AG04450 (cell line): ENCODE results near the gene NFIB. TPM values are rescaled to one million over a fixed set of nuclear protein-coding genes. Genes with fewer than 3 reads are reported as not detected.

Experiments
- CTCF ChIA-PET: fragments of 300-600, 350-600 bp; formaldehyde crosslinking; extraction: SDS; loops from one replicate; lab custom pipeline; 2022; ENCODE audit warnings: antibody characterized with exemption, inconsistent platforms; lab: Charles Lee
- POLR2A ChIA-PET: fragments of 350-600 bp; formaldehyde crosslinking; extraction: SDS; loops from one replicate; lab custom pipeline; 2021; ENCODE audit warnings: antibody characterized with exemption, inconsistent platforms; lab: Yijun Ruan, JAX
- DNase-seq: peaks from one replicate; pipeline ENCODE4 v3.0.0-alpha.2; 2011; ENCODE audit warnings: low read depth, low spot score
- H3K27ac ChIP-seq: one replicate; pipeline ENCODE4 v1.5.1; 2012; ENCODE audit warnings: low read depth, low read length, control low read depth
- H3K27me3 ChIP-seq: one replicate; pipeline ENCODE4 v1.6.0; 2012; ENCODE audit warnings: low read length; ENCODE audit not compliant: control insufficient read depth, insufficient read depth
- H3K4me3 ChIP-seq: 2 replicates; pipeline ENCODE4 v1.5.1; 2011; ENCODE audit warnings: mild to moderate bottlenecking, low read depth, low read length, control low read depth
- H3K9me3 ChIP-seq: 2 replicates; pipeline ENCODE4 v1.5.1; 2012; ENCODE audit warnings: low read length; ENCODE audit not compliant: control insufficient read depth, insufficient read depth
- CTCF ChIP-seq: IDR thresholded peaks from 2 replicates; pipeline ENCODE4 v1.5.1; 2011; ENCODE audit warnings: low read depth, low read length, control low read depth, inconsistent platforms
- polyA plus RNA-seq: library from polyadenylated mRNA; depleted of rRNA; stranded (reverse); fragments of >200 nt; gene quantifications from 2 replicates; pipeline ENCODE4 v1.2.3, GENCODE V29; 2011

The NFIB gene
- polyA plus RNA-seq, 1 experiment: 2.2 TPM

GRCh38 chr9:14180960-14181537 lies 132.9 kb downstream of the NFIB start:
- ChIA-PET CTCF (no interaction called here), POLR2A (no interaction called here)
- TF ChIP-seq CTCF: no peak
- H3K27ac ChIP-seq: no peak overlapping the region
- no peak overlapping the region for H3K4me3 ChIP-seq
- H3K27me3 ChIP-seq: no peaks in the 10 kb centered on the region
- no peak for DNase-seq
- H3K9me3 ChIP-seq: no peaks in the 10 kb centered on the region

- ChIA-PET POLR2A (no interaction called here), CTCF (no interaction called here)
- no peaks in the 10 kb centered on the region for H3K27me3 ChIP-seq
- H3K9me3 ChIP-seq: no peaks in the 10 kb centered on the region
- no peak overlapping the region for H3K27ac ChIP-seq
- no peak for TF ChIP-seq CTCF
- no peak overlapping the region for H3K4me3 ChIP-seq
- DNase-seq: no peak
Observed at GRCh38 chr9:14180093-14180959, 133.6 kb downstream of the NFIB start.

DNA sequence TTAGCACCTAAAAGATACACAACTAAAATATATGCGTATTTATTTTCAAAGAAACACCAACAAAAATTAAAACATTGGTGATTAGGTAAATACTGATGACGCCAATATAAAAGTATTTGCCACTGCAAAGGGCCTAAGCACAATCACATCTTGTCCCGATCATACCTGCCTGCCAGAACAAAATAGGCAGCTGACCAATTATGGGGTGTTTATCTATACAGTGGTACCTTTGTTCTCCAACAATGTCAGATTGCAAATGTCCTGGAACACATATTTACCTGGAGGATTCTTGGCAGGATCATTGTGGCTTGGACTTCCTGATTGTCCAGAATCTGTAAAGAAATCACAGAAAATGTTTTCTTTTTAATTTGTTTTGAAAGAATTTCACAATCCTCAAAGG lies 134.5 kb downstream of the NFIB start:
- CTCF ChIA-PET: no interaction called here
- POLR2A ChIA-PET: no interaction called here
- H3K27me3 ChIP-seq: no peaks in the 10 kb centered on the region
- TF ChIP-seq CTCF: no peak
- H3K4me3 ChIP-seq: no peak overlapping the region
- no peak overlapping the region for H3K27ac ChIP-seq
- no peaks in the 10 kb centered on the region for H3K9me3 ChIP-seq
- DNase-seq: no peak

DNA sequence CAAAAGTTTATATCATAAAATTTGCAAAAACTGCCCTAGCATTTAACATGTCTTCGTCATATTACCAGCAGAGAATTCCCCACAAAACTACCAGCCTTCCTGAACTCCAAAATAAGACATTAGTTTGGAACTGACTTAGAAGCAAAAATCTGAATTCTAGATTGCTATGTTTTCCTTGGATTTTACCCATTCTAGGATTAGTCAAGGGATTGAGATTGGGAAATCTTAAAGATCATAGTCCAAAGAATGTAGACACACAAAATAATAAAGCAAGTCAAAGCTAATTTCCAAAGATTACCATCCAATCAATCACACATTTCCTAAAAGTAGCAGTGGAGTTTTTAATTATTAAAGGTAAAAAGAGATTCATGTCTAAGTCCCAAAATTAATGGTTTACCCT lies 138.2 kb downstream of the NFIB start:
- no peaks in the 10 kb centered on the region for H3K9me3 ChIP-seq
- no peaks in the 10 kb centered on the region for H3K27me3 ChIP-seq
- TF ChIP-seq CTCF: no peak
- ChIA-PET POLR2A (no interaction called here), CTCF (no interaction called here)
- H3K27ac ChIP-seq: no peak overlapping the region
- no peak for DNase-seq
- H3K4me3 ChIP-seq: no peak overlapping the region

- ChIA-PET CTCF (no interaction called here), POLR2A (no interaction called here)
- Histone ChIP-seq H3K9me3 (no peaks in the 10 kb centered on the region), H3K27ac (no peak overlapping the region), H3K27me3 (no peaks in the 10 kb centered on the region), H3K4me3 (no peak overlapping the region)
- DNase-seq: no peak
- TF ChIP-seq CTCF: no peak
Observed at GRCh38 chr9:14173713-14174112, 140.2 kb downstream of the NFIB start.
